ENCODE measurements around the gene ITIH5.

GRCh38 chr10:7635408-7636125, 31.2 kb downstream of the ITIH5 start:
- TF ChIP-seq CTCF (IDR thresholded peaks at IDR 0.05; ENCODE audit: low read length) (no peak), EZH2phosphoT487 (IDR thresholded peaks at IDR 0.05; ENCODE audit: low read length) (no peak), EZH2 (optimal IDR thresholded peaks at IDR 0.05; ENCODE audit: low read depth, low read length) (no peak)

Measured in MM.1S (cell line).